Stimulated activated CD8-positive, alpha-beta memory T cell treated with anti-CD3 and anti-CD28 coated beads, Interleukin-15, amount 100 ng/mL, for 4 hours (primary cell): ENCODE measurements around the gene ZNF121.
"Not testable (repeated sequence)": the region's sequence is repeated elsewhere in the genome, so short reads cannot be mapped to it uniquely, and the experiment has no call there.

Source experiments
- DNase-seq, 2 donors: peaks; one replicate each; pipeline ENCODE4 v3.0.0-alpha.2; 2020; ENCODE audit warnings: low read depth in 2 of 2

The ZNF121 gene

GRCh38 chr19:9584073-9584833 lies at the start of gene ZNF121:
Gene ZNF121 (minus strand): TSS chr19:9584504. CDS start chr19:9568097, 16,407 bp downstream.
- peak; percentile 67 to 69 for DNase-seq

GRCh38 chr19:9627856-9628255 lies 43.6 kb upstream of the ZNF121 start:
- DNase-seq, result no peak

- no peak for DNase-seq
Measured at GRCh38 chr19:9622531-9622930, 38.2 kb upstream of the ZNF121 start.

- peak; percentile 78 to 80 for DNase-seq
Measured at GRCh38 chr19:9621156-9622037, 37.1 kb upstream of the ZNF121 start, which contains the start of gene ZNF561. Gene ZNF561 (minus strand): TSS chr19:9621232. CDS start chr19:9619456, 1,776 bp downstream.

GRCh38 chr19:9620842-9621155 lies 36.5 kb upstream of the ZNF121 start:
- no peak for DNase-seq

GRCh38 chr19:9615844-9616243 lies 31.5 kb upstream of the ZNF121 start:
- no peak for DNase-seq

GRCh38 chr19:9610484-9611113 lies 26.3 kb upstream of the ZNF121 start:
- no peak for DNase-seq

- no peak for DNase-seq
Measured at GRCh38 chr19:9608912-9609311, 24.6 kb upstream of the ZNF121 start.

- DNase-seq, result no peak
Measured at GRCh38 chr19:9597027-9597426, 12.7 kb upstream of the ZNF121 start.

GRCh38 chr19:9586764-9587163 lies 2.5 kb upstream of the ZNF121 start:
- peak; percentile 42 to 62 for DNase-seq

GRCh38 chr19:9582081-9582725 lies 2.1 kb downstream of the ZNF121 start:
- not testable (repeated sequence) for DNase-seq

- DNase-seq, result no peak
Measured at GRCh38 chr19:9580728-9581127, 3.6 kb downstream of the ZNF121 start.

- DNase-seq, result no peak
Measured at GRCh38 chr19:9570255-9570654, 14.0 kb downstream of the ZNF121 start.

GRCh38 chr19:9566729-9567128 lies 17.6 kb downstream of the ZNF121 start:
- DNase-seq, result no peak

- DNase-seq, result no peak
Measured at GRCh38 chr19:9565900-9566705, 18.2 kb downstream of the ZNF121 start.

GRCh38 chr19:9552536-9553274 lies 31.6 kb downstream of the ZNF121 start:
- no peak for DNase-seq

- DNase-seq, result no peak
Measured at GRCh38 chr19:9547870-9548269, 36.4 kb downstream of the ZNF121 start.

- DNase-seq, result not testable (repeated sequence)
Measured at GRCh38 chr19:9541281-9541680, 43.0 kb downstream of the ZNF121 start.

- DNase-seq, result not testable (repeated sequence)
Measured at GRCh38 chr19:9539921-9540320, 44.4 kb downstream of the ZNF121 start.

- not testable (repeated sequence) for DNase-seq
Measured at GRCh38 chr19:9539201-9539600, 45.1 kb downstream of the ZNF121 start.
